GM19395 (cell line): ENCODE measurements around the gene PLEKHN1.
A peak's percentile ranks its signal among the peaks of the same experiment; 100 is the strongest.
"Not testable (repeated sequence)": the region's sequence is repeated elsewhere in the genome, so short reads cannot be mapped to it uniquely, and the experiment has no call there.

Source experiments
- ATAC-seq: cut with Tn5 transposase; IDR thresholded peaks from one replicate; pipeline ENCODE4 v1.9.1; 2021; ENCODE audit warnings: mild to moderate bottlenecking, moderate library complexity; ENCODE audit not compliant: unreplicated experiment

Gene PLEKHN1

GRCh38 chr1:941588-942383 is 24.5 kb upstream of the PLEKHN1 start:
- no peak for ATAC-seq

GRCh38 chr1:942411-942821 is 23.9 kb upstream of the PLEKHN1 start:
- no peak for ATAC-seq

GRCh38 chr1:942864-943533 is 23.3 kb upstream of the PLEKHN1 start:
- ATAC-seq: no peak

GRCh38 chr1:943545-944340 is 22.5 kb upstream of the PLEKHN1 start:
- no peak for ATAC-seq

- ATAC-seq: no peak
These were observed 21.6 kb upstream of the PLEKHN1 start for GRCh38 chr1:944341-945325.

GRCh38 chr1:945688-946556 is 20.4 kb upstream of the PLEKHN1 start:
- ATAC-seq: no peak

GRCh38 chr1:946811-947210 is 19.5 kb upstream of the PLEKHN1 start:
- not testable (repeated sequence) for ATAC-seq

- ATAC-seq: no peak
These were observed 18.3 kb upstream of the PLEKHN1 start for GRCh38 chr1:947958-948357.

GRCh38 chr1:950268-950667 is 16.0 kb upstream of the PLEKHN1 start:
- ATAC-seq: no peak

GRCh38 chr1:950881-951280 is 15.4 kb upstream of the PLEKHN1 start:
- ATAC-seq: no peak

- ATAC-seq: no peak
These were observed 14.9 kb upstream of the PLEKHN1 start for GRCh38 chr1:951364-951763.

- ATAC-seq: no peak
These were observed 14.1 kb upstream of the PLEKHN1 start for GRCh38 chr1:952201-952600.

- ATAC-seq: no peak
These were observed 13.7 kb upstream of the PLEKHN1 start for GRCh38 chr1:952603-953002.

- no peak for ATAC-seq
These were observed 12.6 kb upstream of the PLEKHN1 start for GRCh38 chr1:953524-954320.

- no peak for ATAC-seq
These were observed 11.4 kb upstream of the PLEKHN1 start for GRCh38 chr1:954927-955326.

- ATAC-seq: no peak
These were observed 10.8 kb upstream of the PLEKHN1 start for GRCh38 chr1:955474-955873.

- ATAC-seq: no peak
These were observed 9.6 kb upstream of the PLEKHN1 start for GRCh38 chr1:956636-957035.

GRCh38 chr1:958823-959730 is 7.2 kb upstream of the PLEKHN1 start, which contains the start of gene NOC2L:
Gene NOC2L (minus strand): TSS chr1:959256. CDS start chr1:959240, 16 bp downstream.
- ATAC-seq: peak; percentile 66
